Fibroblast of lung (primary cell): ENCODE results near the gene MVB12A. TPM values are rescaled to one million over a fixed set of nuclear protein-coding genes. Genes with fewer than 3 reads are reported as not detected.

Experiments used
- DNase-seq, 2 donors: peaks; one replicate each; pipeline versions ENCODE4 v3.0.0 to v3.0.0-alpha.2; 2010; ENCODE audit warnings: low read depth in 2 of 2
- H2AFZ ChIP-seq: 2 replicates; pipeline ENCODE4 v1.5.1; 2012; ENCODE audit warnings: low read length, control low read depth, inconsistent platforms
- H3K27ac ChIP-seq: 2 replicates; pipeline ENCODE4 v1.5.1; 2011; ENCODE audit warnings: low read length, control low read depth; ENCODE audit not compliant: insufficient read depth
- H3K27me3 ChIP-seq: 2 replicates; pipeline ENCODE4 v1.5.1; 2011; ENCODE audit warnings: mild to moderate bottlenecking, low read length; ENCODE audit not compliant: control insufficient read depth, insufficient read depth
- H3K36me3 ChIP-seq: 2 replicates; pipeline ENCODE4 v1.5.1; 2011; ENCODE audit warnings: low read length; ENCODE audit not compliant: control insufficient read depth, insufficient read depth
- H3K4me1 ChIP-seq: 2 replicates; pipeline ENCODE4 v1.5.1; 2011; ENCODE audit warnings: low read length; ENCODE audit not compliant: control insufficient read depth, insufficient read depth; ENCODE audit errors: extremely low read depth
- H3K4me2 ChIP-seq: 2 replicates; pipeline ENCODE4 v1.5.1; 2011; ENCODE audit warnings: low read length, control low read depth; ENCODE audit not compliant: insufficient read depth; ENCODE audit errors: extremely low read depth
- H3K4me3 ChIP-seq, 4 experiments: fragments of 200-600 bp in 1 of 4; sonication (generic) in 1 of 4; replicated peaks in 1 of 4; 2 replicates each; pipeline ENCODE4 v1.5.1; 2011 to 2016; ENCODE audit warnings: low read length in 4 of 4, low read depth in 3 of 4, mild to moderate bottlenecking in 3 of 4, control low read depth in 2 of 4, inconsistent platforms in 1 of 4, mixed read lengths in 1 of 4; ENCODE audit not compliant: insufficient read depth in 1 of 4; ENCODE audit errors: control extremely low read depth in 1 of 4
- H3K79me2 ChIP-seq: 2 replicates; pipeline ENCODE4 v1.5.1; 2012; ENCODE audit warnings: mild to moderate bottlenecking, low read length, inconsistent platforms; ENCODE audit not compliant: control insufficient read depth, insufficient read depth
- H3K9ac ChIP-seq: 2 replicates; pipeline ENCODE4 v1.5.1; 2011; ENCODE audit warnings: mild to moderate bottlenecking, low read length, control low read depth; ENCODE audit not compliant: insufficient read depth
- H3K9me3 ChIP-seq: 2 replicates; pipeline ENCODE4 v1.5.1; 2012; ENCODE audit warnings: low read depth, low read length; ENCODE audit not compliant: control insufficient read depth, insufficient read depth
- H4K20me1 ChIP-seq: 2 replicates; pipeline ENCODE4 v1.5.1; 2011; ENCODE audit warnings: low read length; ENCODE audit not compliant: control insufficient read depth, insufficient read depth; ENCODE audit errors: extremely low read depth
- CTCF ChIP-seq, 2 donors: IDR thresholded peaks in 1 of 2; conservative IDR thresholded peaks in 1 of 2; 1 replicate in 1 of 2; 2 replicates in 1 of 2; pipeline ENCODE4 v1.5.1; 2011 to 2012; ENCODE audit warnings: low read length in 2 of 2, control low read depth in 1 of 2, inconsistent platforms in 1 of 2, low read depth in 1 of 2, mild to moderate bottlenecking in 1 of 2
- EZH2 ChIP-seq: IDR thresholded peaks from 2 replicates; pipeline ENCODE4 v1.5.1; 2012; ENCODE audit warnings: low read length, control low read depth, mild to moderate bottlenecking; ENCODE audit errors: missing control alignments
- polyA plus RNA-seq, 2 donors: library from polyadenylated mRNA; depleted of rRNA in 1 of 2; stranded (reverse) in 1 of 2; unstranded in 1 of 2; fragments of >200 nt; gene quantifications; 2 replicates each; pipeline ENCODE4 v1.2.1, GENCODE V29; 2011 to 2012; ENCODE audit warnings: missing spikeins in 1 of 2
- total RNA-seq: library from RNA; depleted of rRNA; stranded (reverse); fragments of >200 nt; gene quantifications from 2 replicates; pipeline ENCODE4 v1.2.1, GENCODE V29; 2014

The MVB12A gene
- total and polyA plus RNA-seq, 2 donors (not counting 1 experiment from before 2014, with no cell fraction given), result 24.8 to 34.7 TPM

DNA sequence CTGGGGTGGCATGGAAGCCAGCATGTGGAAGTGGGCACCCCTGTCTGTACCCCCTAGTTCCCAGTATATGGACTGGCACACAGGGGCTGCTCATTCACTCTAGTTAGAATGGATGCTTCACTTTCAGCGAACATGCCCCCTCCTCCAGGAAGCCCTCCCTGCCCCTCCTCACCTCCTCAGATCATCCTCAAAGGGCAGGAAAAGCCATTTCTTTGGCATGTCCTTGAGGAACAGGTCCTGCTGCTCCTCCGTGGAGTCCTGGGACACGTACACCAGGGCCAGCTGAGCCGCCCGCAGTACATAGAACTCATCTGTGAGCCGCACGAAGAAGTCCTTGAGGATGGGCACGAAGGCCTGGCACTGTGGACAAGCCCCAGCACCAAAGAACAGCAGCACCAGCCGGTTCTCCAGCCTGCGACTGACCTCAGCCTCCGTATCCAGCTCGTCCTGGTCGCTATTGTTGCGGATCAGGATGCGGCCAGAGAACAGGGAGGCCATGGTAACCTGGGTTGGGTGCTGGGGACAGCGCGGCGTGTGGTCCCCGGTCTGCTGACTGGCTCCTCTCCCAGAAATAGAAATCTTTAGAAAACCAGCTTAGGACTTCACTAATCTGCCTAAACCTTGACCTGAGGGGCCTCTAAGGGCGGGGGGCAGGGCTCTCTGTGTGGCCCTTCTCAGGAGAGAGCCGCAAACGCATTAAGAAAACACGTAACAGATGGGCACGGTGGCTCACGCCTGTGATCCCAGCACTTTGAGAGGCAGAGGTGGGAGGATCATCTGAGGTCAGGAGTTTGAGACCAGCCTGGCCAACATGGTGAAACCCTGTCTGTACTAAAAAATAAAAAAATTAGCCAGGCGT lies 40.8 kb downstream of the MVB12A start, which contains the start of gene NXNL1:
Gene NXNL1 (minus strand): TSS at position 555 of the 859 bp plus-strand sequence. CDS start 57 bp downstream, at position 498.
- H2AFZ ChIP-seq, result no peak within 1 kb of the TSS
- H3K27ac ChIP-seq, result no peak within 1 kb of the TSS
- H3K4me1 ChIP-seq, result no peaks in the 10 kb centered on the region
- H3K9ac ChIP-seq, result no peak within 1 kb of the TSS
- H3K27me3 ChIP-seq, result peaks cover 14% of the 10 kb centered on the region
- no peak within 1 kb of the TSS for H3K4me2 ChIP-seq
- H3K36me3 ChIP-seq, result no peaks in the 10 kb centered on the region
- no peaks in the 10 kb centered on the region for H3K79me2 ChIP-seq
- TF ChIP-seq EZH2, result no peak
- no peak for TF ChIP-seq CTCF (conservative IDR thresholded peaks at IDR 0.05 in 1 of 2, IDR thresholded peaks at IDR 0.05 in 1 of 2; ENCODE audit: low read depth in 1 of 2, low read length in 2 of 2)
- no peaks in the 10 kb centered on the region for H4K20me1 ChIP-seq
- no peaks in the 10 kb centered on the region for H3K9me3 ChIP-seq
- no peak for DNase-seq
- no peak within 1 kb of the TSS for H3K4me3 ChIP-seq

DNA sequence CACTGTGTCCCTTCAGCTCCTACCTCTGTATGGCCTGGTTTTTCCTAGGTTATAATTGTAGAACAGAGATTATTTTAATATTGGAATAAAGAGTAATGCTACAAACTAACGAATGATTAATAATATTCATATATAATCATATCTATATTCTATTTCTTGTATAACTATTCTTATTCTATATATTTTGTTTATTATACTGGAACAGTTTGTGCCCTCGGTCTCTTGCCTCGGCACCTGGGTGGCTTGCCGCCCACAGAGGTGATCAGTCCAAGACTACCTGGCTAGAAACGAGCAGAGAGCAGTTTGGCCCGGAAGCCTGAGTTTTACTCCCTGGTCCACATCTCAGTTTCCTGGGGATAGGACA lies 46.6 kb downstream of the MVB12A start:
- H3K9ac ChIP-seq, result no peak overlapping the region
- H3K4me3 ChIP-seq, result no peak overlapping the region
- no peak for TF ChIP-seq EZH2
- H3K4me2 ChIP-seq, result no peak overlapping the region
- H4K20me1 ChIP-seq, result no peaks in the 10 kb centered on the region
- H3K36me3 ChIP-seq, result no peaks in the 10 kb centered on the region
- no peak overlapping the region for H3K27ac ChIP-seq
- H3K27me3 ChIP-seq, result no peaks in the 10 kb centered on the region
- DNase-seq, result no peak
- no peaks in the 10 kb centered on the region for H3K79me2 ChIP-seq
- peaks cover 5% of the 10 kb centered on the region for H3K4me1 ChIP-seq
- H2AFZ ChIP-seq, result no peak overlapping the region
- H3K9me3 ChIP-seq, result no peaks in the 10 kb centered on the region

- Histone ChIP-seq H3K4me2 (no peak overlapping the region), H3K79me2 (no peaks in the 10 kb centered on the region), H4K20me1 (no peaks in the 10 kb centered on the region), H3K36me3 (no peaks in the 10 kb centered on the region), H3K27ac (no peak overlapping the region), H3K9me3 (no peaks in the 10 kb centered on the region), H3K9ac (no peak overlapping the region), H3K4me1 (peaks cover 5% of the 10 kb centered on the region), H3K27me3 (no peaks in the 10 kb centered on the region), H3K4me3 (no peak overlapping the region), H2AFZ (no peak overlapping the region)
- TF ChIP-seq EZH2 (no peak), CTCF (conservative IDR thresholded peaks at IDR 0.05 in 1 of 2, IDR thresholded peaks at IDR 0.05 in 1 of 2; ENCODE audit: low read depth in 1 of 2, low read length in 2 of 2) (no peak)
- no peak for DNase-seq
Measured at GRCh38 chr19:17467471-17468301, 47.8 kb downstream of the MVB12A start.
